HG02798 (cell line): Measurements from ENCODE around the gene DNAJA1.
"Not testable (repeated sequence)": the region's sequence is repeated elsewhere in the genome, so short reads cannot be mapped to it uniquely, and the experiment has no call there.

Source experiments
- ATAC-seq: cut with Tn5 transposase; IDR thresholded peaks from one replicate; pipeline ENCODE4 v1.9.1; 2021; ENCODE audit warnings: mild to moderate bottlenecking; ENCODE audit not compliant: unreplicated experiment, poor library complexity

The DNAJA1 gene

DNA sequence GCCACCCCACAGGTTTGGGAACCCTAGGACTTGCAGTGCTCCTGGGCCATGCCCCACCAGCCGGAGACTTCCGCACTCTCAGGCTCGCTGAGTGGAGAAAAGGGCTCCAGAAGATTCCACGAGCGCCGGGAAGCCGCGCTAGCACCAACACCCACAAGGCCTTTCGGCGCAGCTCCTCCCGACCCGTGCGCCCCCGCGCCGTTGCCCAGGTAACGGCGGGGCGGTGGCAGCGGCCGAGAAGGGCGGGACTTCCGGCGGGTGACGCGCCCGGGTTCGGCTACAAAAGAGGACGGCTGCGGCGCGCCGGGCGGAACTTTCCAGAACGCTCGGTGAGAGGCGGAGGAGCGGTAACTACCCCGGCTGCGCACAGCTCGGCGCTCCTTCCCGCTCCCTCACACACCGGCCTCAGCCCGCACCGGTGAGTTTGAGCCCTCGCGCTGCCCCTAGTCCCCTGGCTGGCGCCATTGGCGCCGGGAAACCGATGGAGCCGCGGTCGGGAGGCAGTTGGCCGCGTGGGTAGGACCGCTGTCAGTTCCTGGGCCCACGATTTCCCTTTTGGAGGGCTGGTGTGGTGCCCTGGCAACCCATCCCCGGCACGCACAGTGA lies at the start of gene DNAJA1:
Gene DNAJA1, plus strand, starts transcription at position 308 of the 606 bp plus-strand sequence. CDS start 1,212 bp downstream, outside the sequence.
- ATAC-seq, result peak; percentile 93

DNA sequence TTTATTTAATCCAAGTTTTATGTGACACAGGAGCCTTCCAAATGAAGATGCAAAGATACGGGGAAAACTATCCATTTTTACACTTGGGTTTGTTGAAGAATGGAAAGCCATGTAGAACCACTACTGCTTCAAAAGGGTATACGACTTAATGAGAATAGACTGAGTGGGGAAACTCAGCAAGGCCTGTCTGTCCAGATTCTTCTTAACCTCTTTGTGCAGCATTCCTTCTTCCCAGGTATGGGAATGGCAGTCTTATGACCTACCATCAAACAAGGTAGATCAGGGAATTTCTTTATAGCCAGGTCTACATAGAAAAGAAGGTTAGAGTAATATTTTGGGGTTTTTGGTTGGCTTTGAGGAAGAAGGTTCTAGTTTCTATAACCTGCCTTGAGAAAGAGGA lies 47.0 kb upstream of the DNAJA1 start:
- no peak for ATAC-seq

DNA sequence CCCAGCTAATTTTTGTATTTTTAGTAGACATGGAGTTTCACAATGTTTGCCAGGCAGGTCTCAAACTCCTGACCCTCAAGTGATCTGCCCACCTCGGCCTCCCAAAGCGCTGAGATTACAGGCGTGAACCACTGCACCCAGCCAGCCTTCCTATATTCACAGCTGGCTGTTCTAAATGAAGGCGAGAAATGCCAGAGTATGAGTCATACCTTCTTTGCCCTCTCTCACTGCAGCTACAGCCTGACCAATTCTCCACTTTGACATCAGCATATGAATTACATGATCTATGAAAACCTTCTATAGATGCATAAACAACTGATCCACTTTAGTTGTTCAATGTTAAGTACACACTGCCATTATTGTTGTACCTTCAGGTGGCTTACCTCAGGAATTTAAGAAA lies 38.1 kb upstream of the DNAJA1 start:
- ATAC-seq, result no peak

DNA sequence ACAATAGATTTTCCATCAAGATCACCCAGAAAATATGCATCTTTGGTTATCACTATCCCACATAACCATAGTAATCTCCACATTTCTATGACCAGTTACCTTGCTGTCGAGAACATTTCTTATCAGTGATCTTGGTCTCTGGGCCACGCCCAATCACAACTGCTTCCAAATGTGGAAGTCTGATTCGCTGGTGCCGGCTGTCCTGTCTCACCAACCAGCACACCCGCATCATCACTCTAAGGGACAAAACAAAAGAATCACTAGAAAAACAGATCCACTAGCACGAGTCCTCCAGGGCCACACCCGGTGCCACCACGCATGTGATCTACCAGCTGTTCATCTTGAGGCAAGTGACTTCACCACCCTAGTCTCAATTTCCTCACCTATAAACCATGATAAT lies 35.4 kb upstream of the DNAJA1 start:
- ATAC-seq, result no peak

DNA sequence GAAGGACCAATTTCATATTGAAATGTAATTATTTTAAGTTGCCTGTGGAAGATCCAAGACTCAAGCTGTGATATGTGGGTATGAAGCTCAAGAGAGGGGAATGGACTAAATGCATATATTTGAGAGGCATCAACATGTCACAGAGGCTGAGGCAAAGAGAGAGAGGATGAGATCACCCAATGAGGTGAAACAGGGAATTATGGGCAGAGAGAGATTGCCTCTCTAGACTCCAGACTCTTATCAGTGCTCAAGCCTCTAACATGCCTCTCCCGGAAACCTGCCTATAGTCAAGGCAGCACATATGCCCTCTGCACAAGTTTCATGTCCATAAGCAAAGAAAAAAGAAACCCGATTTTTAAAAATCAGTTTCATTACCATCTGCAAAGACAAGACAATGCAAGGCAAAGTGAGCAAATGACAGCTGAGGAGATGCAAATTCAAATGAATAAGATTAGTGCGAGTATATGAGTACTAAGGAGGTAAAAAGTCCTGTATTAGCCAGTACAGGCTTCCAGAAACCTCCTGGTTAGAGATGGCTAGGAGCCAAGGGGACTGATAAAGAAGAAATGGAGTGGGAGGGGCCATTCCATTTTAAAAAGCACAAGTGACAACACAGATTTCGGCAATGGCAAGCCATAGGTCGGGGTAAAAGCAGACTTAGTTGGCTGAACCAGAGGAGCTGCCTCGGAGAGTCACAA lies 33.0 kb upstream of the DNAJA1 start:
- ATAC-seq, result no peak

DNA sequence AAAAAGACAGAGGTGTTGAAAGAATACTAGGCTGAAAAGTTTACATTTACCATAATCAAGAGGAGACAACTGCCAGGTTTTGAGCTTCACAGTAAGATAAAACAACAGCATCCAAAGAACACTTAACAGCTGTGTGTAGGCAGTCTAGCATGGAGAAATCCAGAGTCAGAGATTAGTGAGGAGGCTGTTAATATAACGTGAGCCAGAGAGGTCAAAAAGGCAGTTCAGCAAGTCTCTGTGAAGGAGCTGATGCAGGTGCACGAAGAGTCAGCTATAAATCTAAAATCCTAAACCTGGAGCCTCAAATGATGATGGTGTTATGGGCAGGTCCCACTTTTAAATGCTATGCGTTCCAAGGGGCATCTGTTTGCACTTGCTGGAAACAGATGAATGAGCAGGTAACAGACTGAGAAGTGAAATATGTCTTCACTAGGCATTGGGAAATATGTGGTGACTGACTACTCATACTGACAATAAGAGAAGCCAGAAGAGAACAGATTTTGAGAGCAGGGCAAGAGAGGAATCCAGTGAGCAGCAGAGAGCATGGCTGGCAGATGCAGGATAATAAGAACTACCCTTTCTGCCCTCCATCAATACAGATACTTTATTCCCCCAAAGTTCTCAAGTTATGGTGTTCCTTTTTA lies 32.4 kb upstream of the DNAJA1 start:
- ATAC-seq, result no peak

DNA sequence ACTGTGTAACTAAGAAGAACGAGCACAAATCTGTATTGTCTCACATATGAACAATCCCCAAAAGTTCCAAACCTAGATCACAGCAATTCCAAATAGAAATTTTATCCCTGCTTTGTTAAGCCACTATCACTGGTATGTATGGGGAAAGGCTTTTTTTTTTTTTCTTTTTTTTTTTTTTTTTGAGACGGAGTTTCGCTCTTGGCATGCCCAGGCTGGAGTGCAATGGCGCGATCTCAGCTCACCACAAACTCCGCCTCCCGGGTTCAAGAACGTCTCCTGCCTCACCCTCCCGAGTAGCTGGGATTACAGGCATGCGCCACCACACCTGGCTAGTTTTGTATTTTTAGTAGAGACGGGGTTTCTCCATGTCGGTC lies 24.4 kb upstream of the DNAJA1 start:
- ATAC-seq, result not testable (repeated sequence)

DNA sequence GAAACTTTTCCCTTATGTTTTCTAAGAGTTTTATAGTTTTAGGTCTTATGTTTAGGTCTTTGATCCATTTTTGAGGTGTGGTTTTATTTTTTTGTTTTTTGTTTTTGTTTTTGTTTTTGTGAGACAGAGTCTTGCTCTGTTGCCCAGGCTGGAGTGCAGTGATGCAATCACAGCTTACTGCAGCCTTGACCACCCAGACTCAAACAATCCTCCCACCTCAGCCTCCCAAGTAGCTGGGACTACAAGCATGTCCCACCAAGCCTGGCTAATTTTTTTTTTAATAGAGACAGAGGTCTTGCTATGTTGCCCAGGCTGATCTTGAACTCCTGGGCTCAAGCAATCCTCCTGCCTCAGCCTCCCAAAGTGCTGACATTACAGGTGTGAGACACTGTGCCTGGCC lies 19.7 kb upstream of the DNAJA1 start:
- not testable (repeated sequence) for ATAC-seq

DNA sequence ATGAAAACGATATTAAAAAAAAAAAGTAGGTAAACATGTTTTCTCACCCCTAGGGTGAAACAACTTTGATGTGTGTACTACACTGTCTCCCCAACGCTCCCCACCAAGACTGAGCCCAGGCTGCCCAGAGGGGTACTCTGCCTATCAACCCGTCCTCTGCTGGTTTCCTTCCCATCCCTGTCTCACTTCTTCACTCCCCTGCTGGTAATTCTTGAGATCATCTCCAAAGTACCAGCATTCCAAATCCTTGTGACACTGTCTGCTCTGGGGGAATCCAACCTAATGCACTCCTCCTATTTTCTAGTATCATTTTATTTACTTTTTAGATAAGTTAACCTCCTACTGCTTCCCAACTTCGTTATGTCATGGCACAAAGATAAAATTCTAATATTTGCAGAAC lies 17.3 kb upstream of the DNAJA1 start:
- no peak for ATAC-seq

DNA sequence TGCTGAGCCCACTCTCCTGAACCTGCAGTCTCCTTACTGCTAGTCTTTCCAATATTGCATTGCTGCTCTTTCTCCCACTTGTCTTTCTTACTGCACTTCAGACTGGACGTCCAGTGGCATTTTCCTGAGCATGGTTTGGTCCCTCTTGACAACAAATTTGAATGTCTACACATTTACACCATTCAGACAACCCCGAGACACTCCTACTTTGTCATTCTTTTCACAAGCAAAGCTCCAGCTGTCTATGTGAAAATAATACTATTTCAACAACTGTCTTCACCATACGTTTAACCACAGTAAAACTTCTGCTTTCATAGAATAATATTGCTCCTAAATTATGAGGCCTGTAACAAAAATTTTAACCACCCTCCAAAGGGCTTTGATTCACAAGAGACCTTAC lies 13.2 kb upstream of the DNAJA1 start:
- ATAC-seq, result no peak

DNA sequence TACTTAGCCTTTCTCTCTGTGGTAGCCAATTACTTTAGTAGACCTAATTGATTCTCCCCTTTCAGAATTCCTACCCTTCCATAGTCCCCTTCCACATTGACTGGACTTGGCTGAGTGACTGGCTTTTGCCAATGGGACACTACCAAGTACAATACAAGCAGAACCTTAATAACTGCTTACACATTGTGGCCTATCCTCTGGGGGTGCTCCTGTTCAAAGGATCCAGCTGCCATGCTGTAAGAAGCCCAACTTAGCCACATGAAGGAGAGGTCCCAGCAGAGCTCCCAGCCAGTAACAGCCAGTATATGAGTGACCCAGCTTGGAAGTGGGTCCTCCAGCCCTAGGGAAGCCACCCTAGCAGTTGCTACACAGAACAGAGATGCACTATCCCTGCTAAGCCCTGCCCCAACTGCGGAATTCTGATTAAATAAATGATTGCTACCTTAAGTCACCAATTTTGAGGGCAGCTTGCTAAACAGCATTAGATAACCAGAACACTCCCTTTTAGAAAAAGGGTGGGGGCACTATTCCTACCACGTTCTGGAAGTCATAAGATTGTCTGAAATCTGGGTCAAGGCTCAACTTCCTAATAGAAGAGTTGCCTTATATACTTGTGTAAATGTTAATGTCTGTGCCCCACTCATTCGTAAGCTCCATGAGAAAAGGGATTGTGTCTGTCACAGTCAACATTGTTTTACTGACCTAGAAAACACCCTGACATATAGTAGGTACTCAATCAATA lies 12.6 kb upstream of the DNAJA1 start:
- no peak for ATAC-seq

DNA sequence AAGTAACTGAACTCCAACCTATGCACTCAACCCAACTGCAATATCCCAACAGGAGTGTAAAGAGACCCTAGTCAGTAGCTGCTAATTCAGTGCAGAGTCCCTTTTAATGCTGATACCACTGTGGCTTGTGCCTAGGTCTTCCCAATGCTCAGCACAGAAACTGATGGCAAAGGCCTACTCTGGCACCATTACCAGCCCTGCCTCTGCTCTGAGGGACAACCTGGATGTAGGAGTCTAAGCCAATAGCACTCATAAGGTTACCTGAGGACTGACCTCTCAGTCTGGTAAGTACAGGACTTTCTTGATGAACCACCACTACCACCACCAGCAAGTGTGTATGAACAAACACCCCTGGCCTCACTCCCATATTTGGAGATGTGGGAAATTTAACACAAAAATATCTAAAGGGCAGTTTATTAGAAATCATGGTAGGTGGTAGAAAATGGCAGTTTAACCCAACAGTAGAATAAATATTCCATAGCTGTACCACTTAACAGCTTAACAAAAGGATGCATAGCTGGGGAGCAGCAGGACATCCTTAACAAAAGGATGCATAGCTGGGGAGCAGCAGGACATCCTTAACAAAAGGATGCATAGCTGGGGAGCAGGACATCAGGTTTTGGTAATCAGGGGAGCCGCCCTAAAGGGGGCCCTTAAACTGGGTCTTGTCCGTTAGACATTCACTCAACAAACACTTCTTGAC lies 11.0 kb upstream of the DNAJA1 start:
- ATAC-seq, result no peak

DNA sequence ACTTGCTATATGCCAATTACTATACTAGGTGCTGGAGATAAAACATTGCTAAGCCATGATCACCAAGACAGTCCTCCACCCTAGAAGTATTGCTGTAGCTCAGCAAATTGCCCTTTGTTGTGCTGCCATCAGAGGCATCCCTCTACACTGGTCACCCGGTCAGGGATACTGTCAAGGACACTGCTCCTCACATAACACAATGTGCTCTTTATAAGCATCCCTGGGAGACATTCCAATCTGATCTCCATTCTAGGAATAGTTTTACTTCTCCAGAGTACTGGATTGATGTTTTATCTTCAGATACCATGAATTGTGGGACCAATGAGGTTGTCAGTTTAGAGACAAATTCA lies 10.4 kb upstream of the DNAJA1 start:
- no peak for ATAC-seq

DNA sequence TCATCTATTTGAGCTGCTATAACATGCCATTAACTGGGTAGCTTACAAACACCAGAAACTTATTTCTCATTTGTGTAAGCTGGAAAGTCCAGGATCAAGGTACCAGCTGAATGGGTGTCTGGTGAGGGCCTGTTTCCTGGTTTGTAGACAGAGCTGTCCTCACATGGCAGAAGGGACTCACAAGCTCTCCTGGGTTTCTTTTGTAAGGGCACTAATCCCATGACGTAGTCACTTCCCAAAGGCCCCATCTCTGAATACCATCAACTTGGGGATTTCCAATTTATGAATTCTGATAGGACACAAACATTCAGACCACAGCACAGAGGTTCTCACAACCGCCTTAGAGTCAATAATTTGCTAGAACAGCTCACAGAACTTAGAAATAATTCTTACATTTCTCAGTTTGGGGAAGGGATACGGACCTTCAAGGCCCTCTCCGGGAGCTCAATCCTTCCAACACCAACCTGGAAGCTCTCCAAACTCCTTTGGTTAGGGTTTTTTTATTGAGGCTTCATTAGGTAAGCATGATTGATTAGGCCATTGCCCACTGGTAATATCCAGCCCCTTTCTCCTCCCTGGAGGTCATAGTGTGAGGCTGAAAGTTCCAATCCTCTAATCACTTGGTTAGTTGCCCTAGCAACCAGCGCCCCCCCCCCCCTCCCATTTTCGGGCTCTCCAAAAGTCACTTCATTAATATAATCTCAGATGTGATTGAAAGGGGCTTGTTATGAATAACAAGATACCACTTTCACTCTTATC lies 7.6 kb upstream of the DNAJA1 start:
- ATAC-seq, result peak; percentile 58

DNA sequence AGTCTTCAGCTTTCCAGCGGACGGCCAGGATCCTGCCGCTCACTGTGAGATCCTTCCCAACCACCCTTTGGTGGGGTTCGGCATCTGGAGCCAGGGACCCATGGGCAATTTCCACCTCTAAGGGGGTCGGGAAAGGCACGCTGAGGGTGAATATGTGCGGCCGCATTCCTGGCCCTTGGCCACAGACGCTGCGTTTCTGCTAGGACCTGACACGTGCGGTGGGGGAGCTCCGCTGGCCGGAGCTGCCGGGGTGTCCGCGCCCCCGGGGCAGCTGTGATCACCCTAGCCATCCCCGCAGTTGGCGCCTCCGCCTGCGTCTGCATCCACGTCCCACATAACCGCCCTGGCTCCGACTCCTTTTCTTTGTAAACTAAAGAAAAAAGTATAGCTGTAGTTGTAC lies 5.3 kb upstream of the DNAJA1 start:
- no peak for ATAC-seq

DNA sequence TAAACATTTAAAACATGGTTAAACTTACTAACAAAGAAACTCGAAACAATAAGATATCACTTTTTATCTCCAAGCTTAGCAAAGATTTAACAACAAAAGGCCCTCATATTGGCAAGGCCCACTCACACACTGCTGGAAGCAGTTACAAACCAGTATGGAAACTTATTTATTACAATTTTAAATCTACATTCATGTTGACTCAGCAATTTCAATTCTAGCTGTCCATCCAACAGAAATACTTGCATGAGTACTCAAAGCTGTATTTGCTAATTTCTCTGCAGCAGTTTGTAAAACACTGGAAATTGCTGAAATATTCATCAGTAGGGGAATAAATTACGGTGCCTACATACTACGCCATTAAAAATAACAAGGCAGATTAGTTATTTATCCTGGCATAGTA lies 2.8 kb upstream of the DNAJA1 start:
- no peak for ATAC-seq

DNA sequence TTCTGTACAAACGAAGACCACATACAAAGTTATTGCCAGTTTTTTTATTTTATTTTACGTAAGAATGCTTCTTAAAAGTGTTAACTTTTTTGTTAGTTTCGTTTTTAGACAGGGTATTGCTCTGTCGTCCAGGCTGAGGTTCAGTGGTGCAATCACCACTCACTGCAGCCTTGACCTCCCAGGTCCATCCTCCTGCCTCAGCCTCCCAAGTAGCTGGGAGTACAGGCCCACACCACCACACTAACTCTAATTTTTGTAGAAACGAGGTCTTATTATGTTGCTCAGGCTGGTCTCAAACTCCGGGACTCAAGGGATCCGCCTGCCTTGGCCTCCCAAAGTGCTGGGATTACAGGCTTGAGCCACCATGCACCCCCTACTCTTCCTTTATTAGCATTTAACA lies 2.3 kb upstream of the DNAJA1 start:
- ATAC-seq, result no peak

DNA sequence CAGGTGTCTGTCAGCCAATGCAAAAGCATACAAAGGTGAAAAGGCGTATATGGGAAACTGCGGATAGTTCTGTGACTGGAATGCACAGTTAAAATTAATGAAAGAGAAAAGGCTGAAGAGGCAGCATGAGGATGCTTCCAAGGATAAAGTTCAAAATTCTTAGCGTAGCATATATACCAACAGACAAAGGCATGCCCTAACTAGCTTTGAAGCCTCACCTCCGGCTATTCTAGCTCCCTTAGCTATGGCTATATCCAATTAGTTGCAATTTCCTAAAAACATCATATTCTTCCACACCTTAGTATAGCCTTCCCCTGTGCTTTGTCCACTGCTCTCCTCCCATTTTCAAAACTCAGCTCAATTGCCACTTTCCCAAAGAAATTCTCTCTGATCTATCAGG lies 1.4 kb upstream of the DNAJA1 start:
- ATAC-seq, result no peak

DNA sequence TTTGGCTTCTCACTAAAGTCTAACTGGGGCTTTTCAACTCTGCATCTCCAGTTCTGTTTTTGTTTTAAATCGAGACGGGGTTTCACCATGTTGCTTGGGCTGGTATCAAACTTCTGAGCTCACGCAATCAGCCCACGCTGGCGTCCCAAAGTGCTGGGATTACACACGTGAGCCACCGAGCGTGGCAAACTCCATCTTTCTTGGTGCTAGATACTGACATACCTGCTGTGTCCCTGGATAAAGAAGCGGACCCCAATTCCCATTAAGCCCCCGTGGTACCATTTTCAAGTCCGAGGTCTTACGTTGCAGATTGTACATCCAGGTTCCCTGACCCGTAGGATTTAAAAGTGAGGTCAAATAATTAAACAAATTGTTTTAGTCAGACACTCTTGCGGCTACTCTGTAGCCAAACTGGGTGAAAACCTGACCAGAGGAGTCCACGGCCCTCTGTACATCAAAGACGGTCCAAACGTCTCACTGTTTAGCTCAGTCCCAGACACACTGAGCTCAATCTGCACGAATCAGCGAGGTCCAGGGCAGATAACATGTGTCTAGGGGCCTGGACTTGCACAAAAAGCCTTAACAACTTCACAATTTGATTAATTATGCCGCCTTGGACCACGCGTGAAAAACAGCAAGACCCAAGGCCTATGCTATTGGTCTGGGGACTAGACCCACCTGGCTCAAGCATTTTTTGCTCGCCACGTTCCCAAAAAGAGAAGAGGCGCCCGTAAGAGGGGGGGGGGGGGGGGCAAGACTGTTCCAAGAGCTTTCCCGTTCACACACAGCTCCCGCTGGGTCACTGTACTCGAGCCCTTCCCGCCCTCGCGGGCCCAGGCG lies 727 bp upstream of the DNAJA1 start:
- ATAC-seq, result no peak
